H1 (cell line): ENCODE data around the gene MYO7B. TPM values are rescaled to one million over a fixed set of nuclear protein-coding genes. Genes with fewer than 3 reads are reported as not detected.

Source experiments
- CBX8 ChIP-seq: fragments of 300-800, 300-1000 bp; sonication (generic); IDR thresholded peaks from 2 replicates; pipeline ENCODE4 v1.7.1; 2016; ENCODE audit warnings: low read depth, low read length, borderline replicate concordance
- KDM1A ChIP-seq: fragments of 200-600, 300-600 bp; sonication (generic); IDR thresholded peaks from 2 replicates; pipeline ENCODE4 v1.7.1; 2016; ENCODE audit warnings: mild to moderate bottlenecking, low read length, borderline replicate concordance
- TAF7 ChIP-seq: optimal IDR thresholded peaks from 2 replicates; pipeline ENCODE3; 2011; ENCODE audit warnings: low read depth, mild to moderate bottlenecking, inconsistent platforms, low read length, moderate library complexity, borderline replicate concordance
- TBP ChIP-seq: IDR thresholded peaks from 2 replicates; pipeline ENCODE4 v1.6.1; 2011; ENCODE audit warnings: low read depth, low read length, improper control_type of control experiment
- USF2 ChIP-seq: IDR thresholded peaks from 2 replicates; pipeline ENCODE4 v1.6.1; 2011; ENCODE audit warnings: low read length, improper control_type of control experiment
- polyA plus RNA-seq, 7 experiments: library from polyadenylated mRNA; depleted of rRNA in 3 of 7; stranded (reverse) in 5 of 7; unstranded in 2 of 7; fragments of >200 nt in 5 of 7; fragments of 200-250 nt in 2 of 7; gene quantifications; 1 replicate in 5 of 7; 2 replicates in 1 of 7; 4 replicates in 1 of 7; pipeline versions ENCODE4 v1.2.1 to v1.2.3, GENCODE V29; 2011 to 2013; ENCODE audit warnings: missing spikeins in 2 of 7, mixed read lengths in 2 of 7
- total RNA-seq: library from RNA; stranded (reverse); fragmentation: NEBNext Ultra II Directional; extraction: Animal tissue kit (Norgen Biotek cat#: 25700); gene quantifications from 2 replicates; pipeline ENCODE4 v1.2.1, GENCODE V29; 2021

The MYO7B gene
- total and polyA plus RNA-seq, 2 of the 8 experiments (the other 6 are each of a cell fraction or from before 2014, with no cell fraction given): not detected

GRCh38 chr2:127647242-127648190 lies 112.0 kb downstream of the MYO7B start (continued):
- TF ChIP-seq KDM1A (no peak), USF2 (no peak), TAF7 (no peak), CBX8 (no peak), TBP (no peak)
